Stimulated activated CD8-positive, alpha-beta memory T cell treated with anti-CD3 and anti-CD28 coated beads, Interleukin-4, amount 100 ng/mL, for 48 hours (primary cell): Measurements from ENCODE around the gene NCKAP1.
"Not testable (repeated sequence)": the region's sequence is repeated elsewhere in the genome, so short reads cannot be mapped to it uniquely, and the experiment has no call there.

Experiments used
- DNase-seq: peaks from one replicate; pipeline ENCODE4 v3.0.0-alpha.2; 2020

Gene NCKAP1

DNA sequence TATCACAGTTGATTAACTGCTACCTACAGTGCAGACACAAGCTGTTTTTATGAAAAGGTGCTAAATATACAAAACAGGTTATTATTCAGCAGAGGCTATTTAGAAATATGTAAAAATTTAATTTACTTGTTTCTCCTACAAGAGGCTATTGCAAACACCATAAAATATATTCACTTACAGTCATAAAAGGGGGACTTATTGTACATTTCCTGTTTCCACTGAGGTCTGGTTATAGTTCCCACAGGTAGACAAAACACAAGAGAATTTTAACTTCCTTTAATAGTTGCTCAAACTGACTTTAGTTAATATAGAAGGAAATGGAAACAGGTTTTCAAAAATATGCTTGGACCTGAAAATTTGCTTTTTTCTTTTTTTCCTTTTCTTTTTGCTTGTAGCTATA, 131.8 kb downstream of the NCKAP1 start:
- no peak for DNase-seq

DNA sequence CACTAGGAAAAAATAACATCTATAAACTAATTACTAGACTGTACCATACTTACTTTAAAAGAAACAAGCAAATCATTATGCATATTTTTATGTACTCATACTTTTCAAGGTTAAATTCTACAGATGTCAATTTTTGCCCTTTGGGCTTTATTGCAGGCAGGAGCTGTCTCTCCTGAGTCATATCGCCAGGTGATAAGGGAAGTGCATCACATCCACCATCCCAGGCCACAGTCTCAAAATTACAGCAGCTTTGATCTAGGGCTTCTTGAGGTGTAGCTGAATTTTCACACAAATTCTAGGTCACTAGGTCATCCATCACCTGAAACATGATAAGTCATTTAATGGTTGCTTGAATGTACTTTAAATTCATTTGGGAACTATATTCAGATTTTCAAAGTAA, 133.4 kb downstream of the NCKAP1 start:
- no peak for DNase-seq

- no peak for DNase-seq
Observed at GRCh38 chr2:182903566-182903965, 134.7 kb downstream of the NCKAP1 start.

DNA sequence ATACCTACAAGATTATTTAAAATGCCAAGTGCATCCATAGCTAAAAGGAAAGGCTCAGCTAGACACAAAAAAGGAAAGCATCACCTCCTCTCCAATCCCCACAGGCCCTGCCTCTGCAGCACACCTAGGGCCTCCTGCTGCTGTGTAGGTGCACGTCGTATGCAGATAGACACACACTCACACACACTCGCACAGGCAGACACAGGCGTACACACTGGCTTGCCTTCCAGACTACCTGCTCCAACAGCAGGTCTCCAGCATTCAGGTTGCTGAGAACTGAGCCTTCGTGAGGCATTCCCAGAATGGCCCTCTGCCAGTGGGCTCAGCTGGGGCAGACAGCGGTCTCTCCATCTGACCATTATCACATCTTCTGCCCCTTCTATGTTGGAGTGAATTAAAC, 136.5 kb downstream of the NCKAP1 start:
- DNase-seq = no peak

DNA sequence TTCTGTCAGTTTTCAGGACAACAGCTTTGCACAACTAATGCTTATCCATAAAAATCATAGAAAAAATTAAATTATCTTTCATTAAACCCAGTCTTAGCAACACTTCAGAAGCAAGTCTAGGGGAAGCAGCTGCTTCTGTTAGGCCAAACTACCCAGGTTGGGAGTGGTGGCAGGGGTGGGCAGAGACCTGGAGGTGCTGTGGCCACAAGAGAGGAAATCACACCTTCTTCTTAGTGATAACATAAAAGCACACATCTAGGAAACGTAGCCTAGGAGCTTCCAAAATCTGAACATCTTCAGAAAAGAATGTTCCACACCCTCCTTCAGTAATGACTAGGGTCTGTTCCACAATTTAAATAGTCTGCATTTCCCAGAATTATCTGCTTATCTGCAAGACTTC, 139.5 kb downstream of the NCKAP1 start:
- DNase-seq = no peak

- DNase-seq = no peak
Observed at GRCh38 chr2:182897137-182897536, 141.1 kb downstream of the NCKAP1 start.

DNA sequence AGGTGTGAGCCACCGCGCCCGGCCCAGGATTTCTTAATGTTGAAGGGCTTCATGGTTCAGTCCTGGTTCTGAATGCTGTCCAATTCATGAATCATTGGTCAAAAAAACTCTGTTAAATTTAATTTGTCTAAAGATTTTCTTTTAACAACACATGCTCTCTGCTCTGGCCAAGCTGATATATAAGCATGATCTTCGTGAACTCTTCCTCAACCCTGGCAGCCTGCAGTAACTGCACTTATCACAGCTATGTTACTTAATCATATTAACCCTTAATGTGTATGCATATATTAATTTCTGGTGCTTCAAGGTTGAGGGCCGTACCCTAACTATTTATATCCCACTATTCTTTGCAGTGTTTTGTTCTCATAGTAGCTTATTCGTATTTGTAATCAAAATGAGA, 142.5 kb downstream of the NCKAP1 start:
- DNase-seq = no peak

GRCh38 chr2:182895169-182895568, 143.1 kb downstream of the NCKAP1 start:
- DNase-seq = no peak

GRCh38 chr2:182894174-182894573, 144.1 kb downstream of the NCKAP1 start:
- no peak for DNase-seq

DNA sequence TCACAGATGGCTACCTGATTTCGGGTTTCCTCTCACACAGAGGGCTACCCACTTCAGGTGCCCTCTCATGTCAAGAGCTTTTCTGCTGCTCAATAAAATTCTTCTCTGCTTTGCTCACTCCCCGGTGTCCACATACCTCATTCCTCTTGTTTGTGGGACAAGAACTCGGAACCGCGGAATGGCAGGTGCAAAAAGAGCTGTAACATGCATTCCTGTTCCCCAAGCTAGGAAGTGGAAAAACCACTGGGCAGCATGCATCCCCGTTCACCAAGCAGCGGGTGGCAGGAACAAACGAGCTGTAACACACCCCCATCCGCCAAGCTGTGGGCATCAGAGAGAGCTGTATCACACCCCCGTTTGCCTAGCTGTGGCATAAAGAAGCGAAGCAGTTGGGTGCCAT, 144.6 kb downstream of the NCKAP1 start:
- DNase-seq = no peak

DNA sequence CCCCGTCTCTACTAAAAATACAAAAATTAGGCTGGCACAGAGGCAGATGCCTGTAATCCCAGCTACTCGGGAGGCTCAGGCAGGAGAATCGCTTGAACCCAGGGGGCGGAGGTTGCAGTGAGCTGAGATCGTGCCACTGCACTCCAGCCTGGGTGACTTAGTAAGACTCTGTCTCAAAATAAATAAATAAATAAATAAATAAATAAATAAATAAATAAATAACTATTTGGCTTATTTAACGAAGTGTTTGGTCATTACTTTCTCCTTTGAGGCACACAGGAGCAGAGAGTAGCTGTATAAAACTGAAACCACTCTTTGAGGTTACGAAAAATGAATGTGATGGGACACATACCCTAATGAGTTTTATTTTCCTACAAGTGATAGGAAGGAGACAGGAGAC, 145.2 kb downstream of the NCKAP1 start:
- DNase-seq = not testable (repeated sequence)

DNA sequence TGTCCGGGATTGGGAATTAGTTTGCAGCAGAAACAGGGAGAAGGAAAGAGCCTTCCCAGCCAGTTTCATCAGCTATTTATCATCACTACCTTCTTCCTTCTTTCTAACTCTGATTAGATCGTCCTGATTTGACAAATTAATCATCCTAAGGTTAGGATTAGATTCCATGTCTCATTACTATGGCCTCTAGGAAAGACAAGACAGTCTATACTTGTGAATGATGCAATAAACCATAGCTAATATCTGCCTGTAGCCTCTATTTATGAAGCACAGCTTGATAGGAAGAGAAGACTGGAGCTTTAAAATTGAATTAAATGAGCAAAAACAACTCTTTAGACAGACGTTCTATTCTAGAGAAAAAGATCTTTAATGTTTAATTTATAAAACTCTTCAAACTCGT, 146.6 kb downstream of the NCKAP1 start:
- DNase-seq = no peak

- no peak for DNase-seq
Observed at GRCh38 chr2:182890773-182891378, 147.4 kb downstream of the NCKAP1 start.

DNA sequence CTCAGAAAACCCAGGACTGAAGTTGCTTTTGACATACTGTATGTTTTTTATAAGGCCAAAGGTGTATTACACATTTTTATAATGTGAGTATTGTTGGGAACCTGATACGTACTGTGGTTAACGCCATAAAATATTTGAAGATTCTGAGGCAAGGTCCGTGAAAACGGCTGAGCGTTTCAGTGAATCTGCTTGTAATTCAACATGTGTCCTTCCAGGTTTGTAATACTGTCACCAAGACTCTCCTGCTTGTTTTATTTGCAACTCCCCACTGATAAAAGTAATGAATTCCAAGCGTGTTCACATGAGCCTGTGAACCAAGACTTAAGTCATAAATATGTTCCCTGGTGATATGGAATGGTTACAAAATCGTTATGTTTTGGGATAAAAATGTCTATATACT, 148.0 kb downstream of the NCKAP1 start:
- DNase-seq = no peak

- DNase-seq = no peak
Observed at GRCh38 chr2:182887753-182888415, 150.4 kb downstream of the NCKAP1 start.

- no peak for DNase-seq
Observed at GRCh38 chr2:182887093-182887492, 151.2 kb downstream of the NCKAP1 start.

DNA sequence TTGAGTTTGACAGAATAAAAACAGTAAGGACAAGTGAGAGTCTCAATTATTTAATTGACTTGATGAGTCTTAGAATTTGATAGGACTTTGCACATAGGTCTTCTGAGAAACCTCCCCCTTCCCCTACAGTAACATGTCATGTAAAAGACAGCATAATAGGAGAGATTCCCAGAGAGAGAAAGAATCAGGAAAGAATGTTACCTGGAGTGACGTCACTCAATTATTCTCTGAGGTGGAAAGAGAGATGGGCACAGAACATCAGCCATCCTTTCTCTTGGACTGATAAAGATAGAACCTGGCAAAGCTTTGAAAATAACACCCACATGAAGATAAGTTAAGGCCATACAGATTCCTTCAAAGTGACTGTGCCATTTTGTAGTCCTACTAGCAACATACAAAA, 152.5 kb downstream of the NCKAP1 start:
- DNase-seq = no peak

- no peak for DNase-seq
Observed at GRCh38 chr2:182883451-182883850, 154.8 kb downstream of the NCKAP1 start.

DNA sequence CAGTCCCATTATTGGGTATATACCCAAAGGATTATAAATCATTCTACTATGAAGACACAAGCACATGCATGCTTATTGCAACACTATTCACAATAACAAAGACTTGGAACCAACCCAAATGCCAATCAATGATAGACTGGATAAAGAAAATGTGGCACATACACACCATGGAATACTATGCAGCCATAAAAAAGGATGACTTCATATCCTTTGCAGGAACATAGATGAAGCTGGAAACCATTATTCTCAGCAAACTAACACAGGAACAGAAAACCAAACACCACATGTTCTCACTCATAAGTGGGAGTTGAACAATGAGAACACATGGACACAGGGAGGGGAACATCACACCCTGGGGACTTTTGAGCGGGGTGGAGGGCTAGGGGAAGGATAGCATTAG, 158.2 kb downstream of the NCKAP1 start:
- not testable (repeated sequence) for DNase-seq

DNA sequence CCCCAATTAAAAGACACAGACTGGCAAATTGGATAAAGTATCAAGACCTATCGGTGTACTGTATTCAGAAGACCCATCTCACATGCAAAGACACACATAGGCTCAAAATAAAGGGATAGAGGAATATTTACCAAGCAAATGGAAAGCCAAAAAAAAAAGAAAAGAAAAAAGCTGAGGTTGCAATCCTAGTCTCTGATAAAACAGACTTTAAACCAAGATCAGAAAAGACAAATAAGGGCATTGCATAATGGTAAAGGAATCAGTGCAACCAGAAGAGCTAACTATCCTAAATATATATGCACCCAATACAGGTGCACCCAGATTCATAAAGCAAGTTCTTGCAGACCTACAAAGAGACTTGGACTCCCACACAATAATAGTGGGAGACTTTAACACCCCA, 161.6 kb downstream of the NCKAP1 start:
- DNase-seq = not testable (repeated sequence)

DNA sequence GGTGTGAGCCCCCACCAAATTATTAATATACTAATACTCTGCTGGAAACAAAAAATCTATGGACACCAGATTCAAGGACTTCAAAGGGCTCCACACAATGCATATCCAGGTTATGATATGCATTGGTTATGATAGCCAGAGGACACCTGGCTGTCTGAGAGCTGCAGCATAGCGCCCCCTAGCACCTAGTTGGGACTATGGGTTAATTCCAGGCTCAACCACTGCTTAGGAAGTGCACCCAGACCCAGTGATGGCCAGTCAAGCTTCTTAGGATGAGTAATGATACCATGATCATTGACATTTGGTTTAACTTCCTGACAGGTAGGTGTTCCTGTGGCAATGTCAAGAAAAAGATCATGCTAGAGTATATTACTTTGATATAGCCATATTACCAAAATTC, 168.0 kb downstream of the NCKAP1 start:
- peak; percentile 40 for DNase-seq

- no peak for DNase-seq
Observed at GRCh38 chr2:182868054-182868796, 170.0 kb downstream of the NCKAP1 start.

GRCh38 chr2:182867426-182868053, 170.7 kb downstream of the NCKAP1 start:
- DNase-seq = no peak
